ENCODE data around the gene ELOB. TPM values are rescaled to one million over a fixed set of nuclear protein-coding genes. Genes with fewer than 3 reads are reported as not detected.
A peak's percentile ranks its signal among the peaks of the same experiment; 100 is the strongest.

ELOB gene
- total and polyA plus RNA-seq, 2 experiments from 2014 or later: 180 to 606 TPM

GRCh38 chr16:2755158-2755557 lies 21.9 kb downstream of the ELOB start:
- no peaks in the 10 kb centered on the region for H3K9me3 ChIP-seq (ENCODE audit: low read depth)
- H3K27me3 ChIP-seq: no peaks in the 10 kb centered on the region
- H3K36me3 ChIP-seq: peaks cover 30% of the 10 kb centered on the region
- TF ChIP-seq CTCF (IDR thresholded peaks at IDR 0.05; ENCODE audit: low read depth, low read length): no peak
- peaks cover 23% of the 10 kb centered on the region for H3K4me1 ChIP-seq (ENCODE audit: low read depth)
- H3K27ac ChIP-seq: peak overlapping the region; percentile 99
- H3K4me3 ChIP-seq: peak overlapping the region; percentile 67
- no peak for DNase-seq (ENCODE audit: low read depth in 1 of 2, low spot score in 1 of 2)

GRCh38 chr16:2753733-2754020 lies 23.4 kb downstream of the ELOB start:
- H3K27ac ChIP-seq: peak overlapping the region; percentile 99
- TF ChIP-seq CTCF (IDR thresholded peaks at IDR 0.05; ENCODE audit: low read depth, low read length): no peak
- peaks cover 23% of the 10 kb centered on the region for H3K4me1 ChIP-seq (ENCODE audit: low read depth)
- H3K9me3 ChIP-seq (ENCODE audit: low read depth): no peaks in the 10 kb centered on the region
- H3K4me3 ChIP-seq: peak overlapping the region; percentile 67
- peak; percentile 23 to 51 for DNase-seq (ENCODE audit: low read depth in 1 of 2, low spot score in 1 of 2)
- peaks cover 15% of the 10 kb centered on the region for H3K36me3 ChIP-seq
- no peaks in the 10 kb centered on the region for H3K27me3 ChIP-seq

- Histone ChIP-seq H3K9me3 (ENCODE audit: low read depth) (no peaks in the 10 kb centered on the region), H3K36me3 (peaks cover 10% of the 10 kb centered on the region), H3K27me3 (no peaks in the 10 kb centered on the region), H3K4me1 (ENCODE audit: low read depth) (peaks cover 23% of the 10 kb centered on the region), H3K4me3 (peak overlapping the region; percentile 67), H3K27ac (peak overlapping the region; percentile 99)
- TF ChIP-seq CTCF (IDR thresholded peaks at IDR 0.05; ENCODE audit: low read depth, low read length): no peak
- peak; percentile 87 to 92 for DNase-seq (ENCODE audit: low read depth in 1 of 2, low spot score in 1 of 2)
Observed at GRCh38 chr16:2752850-2753732, 24.0 kb downstream of the ELOB start.

GRCh38 chr16:2752035-2752849 lies 24.8 kb downstream of the ELOB start, which contains the start of gene SRRM2:
SRRM2 (plus strand) TSS chr16:2752638; CDS start chr16:2756365, 3,727 bp downstream.
- H3K36me3 ChIP-seq: peaks cover 2% of the 10 kb centered on the region
- H3K27me3 ChIP-seq: no peaks in the 10 kb centered on the region
- H3K27ac ChIP-seq: peak within 1 kb of the TSS; percentile 99
- DNase-seq (ENCODE audit: low read depth in 1 of 2, low spot score in 1 of 2): peak; percentile 97
- peak within 1 kb of the TSS; percentile 67 for H3K4me3 ChIP-seq
- H3K4me1 ChIP-seq (ENCODE audit: low read depth): peaks cover 23% of the 10 kb centered on the region
- no peak for TF ChIP-seq CTCF (IDR thresholded peaks at IDR 0.05; ENCODE audit: low read depth, low read length)
- no peaks in the 10 kb centered on the region for H3K9me3 ChIP-seq (ENCODE audit: low read depth)

GRCh38 chr16:2751577-2752034 lies 25.5 kb downstream of the ELOB start:
- peak overlapping the region; percentile 99 for H3K27ac ChIP-seq
- H3K4me1 ChIP-seq (ENCODE audit: low read depth): peaks cover 23% of the 10 kb centered on the region
- H3K27me3 ChIP-seq: no peaks in the 10 kb centered on the region
- H3K9me3 ChIP-seq (ENCODE audit: low read depth): no peaks in the 10 kb centered on the region
- H3K4me3 ChIP-seq: peak overlapping the region; percentile 67
- no peak for TF ChIP-seq CTCF (IDR thresholded peaks at IDR 0.05; ENCODE audit: low read depth, low read length)
- no peak for DNase-seq (ENCODE audit: low read depth in 1 of 2, low spot score in 1 of 2)
- no peaks in the 10 kb centered on the region for H3K36me3 ChIP-seq

Data from cardiac muscle cell (in vitro differentiated cells and primary cell).